NOMO-1 (cell line): Measurements from ENCODE around the gene SCFD2.
"Not testable (repeated sequence)": the region's sequence is repeated elsewhere in the genome, so short reads cannot be mapped to it uniquely, and the experiment has no call there.

Experiments
- DNase-seq, 2 experiments: peaks; one replicate each; lab custom pipeline; 2025; ENCODE audit not compliant: unreplicated experiment in 2 of 2; lab: John Stamatoyannopoulos, UW

SCFD2 gene

GRCh38 chr4:53194727-53195126 is 171.1 kb downstream of the SCFD2 start:
- DNase-seq: no peak

GRCh38 chr4:53193111-53193510 is 172.8 kb downstream of the SCFD2 start:
- DNase-seq: no peak

GRCh38 chr4:53192496-53192895 is 173.4 kb downstream of the SCFD2 start:
- DNase-seq: no peak

GRCh38 chr4:53191997-53192396 is 173.9 kb downstream of the SCFD2 start:
- DNase-seq: peak in 1 of 2 experiments; percentile 47

- no peak for DNase-seq
Observed at GRCh38 chr4:53189011-53189410, 176.8 kb downstream of the SCFD2 start.

GRCh38 chr4:53186714-53187358 is 179.0 kb downstream of the SCFD2 start:
- DNase-seq: no peak

- DNase-seq: no peak
Observed at GRCh38 chr4:53185869-53186585, 179.8 kb downstream of the SCFD2 start.

- DNase-seq: no peak
Observed at GRCh38 chr4:53183754-53184153, 182.1 kb downstream of the SCFD2 start.

GRCh38 chr4:53177751-53178150 is 188.1 kb downstream of the SCFD2 start:
- DNase-seq: not testable (repeated sequence)

- no peak for DNase-seq
Observed at GRCh38 chr4:53175640-53176039, 190.2 kb downstream of the SCFD2 start.

GRCh38 chr4:53174823-53175222 is 191.0 kb downstream of the SCFD2 start:
- DNase-seq: no peak

GRCh38 chr4:53173576-53173975 is 192.3 kb downstream of the SCFD2 start:
- DNase-seq: no peak

- DNase-seq: no peak
Observed at GRCh38 chr4:53171797-53172196, 194.1 kb downstream of the SCFD2 start.

- DNase-seq: no peak
Observed at GRCh38 chr4:53169695-53170617, 195.9 kb downstream of the SCFD2 start.

GRCh38 chr4:53168228-53168627 is 197.6 kb downstream of the SCFD2 start:
- no peak for DNase-seq

GRCh38 chr4:53162969-53163368 is 202.9 kb downstream of the SCFD2 start:
- no peak for DNase-seq

GRCh38 chr4:53161787-53162433 is 204.0 kb downstream of the SCFD2 start:
- no peak for DNase-seq

- DNase-seq: no peak
Observed at GRCh38 chr4:53161051-53161786, 204.6 kb downstream of the SCFD2 start.

GRCh38 chr4:53156896-53157295 is 209.0 kb downstream of the SCFD2 start:
- DNase-seq: no peak

GRCh38 chr4:53152467-53152866 is 213.4 kb downstream of the SCFD2 start:
- DNase-seq: no peak
